ENCODE measurements around the gene OS9. TPM values are rescaled to one million over a fixed set of nuclear protein-coding genes. Genes with fewer than 3 reads are reported as not detected.

The OS9 gene
- total RNA-seq, 3 donors from 2014 or later: 86.4 to 108 (median 101) TPM

- Mint-ChIP-seq H3K4me1 (ENCODE audit: low read depth) (peaks cover 58% of the 10 kb centered on the region), H3K36me3 (ENCODE audit: insufficient read depth) (peaks cover 16% of the 10 kb centered on the region), H3K4me3 (peak overlapping the region; percentile 91), H3K27me3 (ENCODE audit: low read depth) (no peaks in the 10 kb centered on the region), H3K9me3 (no peaks in the 10 kb centered on the region)
- ATAC-seq: peak; percentile 64 to 66
- DNase-seq: peak; percentile 68
Observed at GRCh38 chr12:57741844-57742738, 48.2 kb downstream of the OS9 start.

GRCh38 chr12:57743769-57744168 is 49.8 kb downstream of the OS9 start:
- Mint-ChIP-seq H3K36me3 (ENCODE audit: insufficient read depth) (peaks cover 26% of the 10 kb centered on the region), H3K27me3 (ENCODE audit: low read depth) (no peaks in the 10 kb centered on the region), H3K9me3 (no peaks in the 10 kb centered on the region), H3K4me3 (peak overlapping the region; percentile 95), H3K4me1 (ENCODE audit: low read depth) (peaks cover 58% of the 10 kb centered on the region)
- ATAC-seq (no peak), DNase-seq (no peak)

GRCh38 chr12:57744194-57744776 is 50.4 kb downstream of the OS9 start:
- Mint-ChIP-seq H3K36me3 (ENCODE audit: insufficient read depth) (peaks cover 27% of the 10 kb centered on the region), H3K4me1 (ENCODE audit: low read depth) (peaks cover 54% of the 10 kb centered on the region)

GRCh38 chr12:57744777-57745484 is 51.0 kb downstream of the OS9 start, which contains the start of gene TSPAN31:
Gene TSPAN31, plus strand, starts transcription at chr12:57745039. Its CDS starts 116 bp downstream, at chr12:57745155.
- H3K36me3 Mint-ChIP-seq (ENCODE audit: insufficient read depth): peaks cover 27% of the 10 kb centered on the region
- no peaks in the 10 kb centered on the region for H3K27me3 Mint-ChIP-seq (ENCODE audit: low read depth)
- no peaks in the 10 kb centered on the region for H3K9me3 Mint-ChIP-seq
- peak; percentile 88 to 91 for ATAC-seq
- DNase-seq: peak; percentile 92
- peak within 1 kb of the TSS; percentile 95 for H3K4me3 Mint-ChIP-seq
- H3K4me1 Mint-ChIP-seq (ENCODE audit: low read depth): peaks cover 47% of the 10 kb centered on the region

More at GRCh38 chr12:57744194-57744776, 50.4 kb downstream of the OS9 start:
- ATAC-seq: peak; percentile 46 to 48
- Mint-ChIP-seq H3K9me3 (no peaks in the 10 kb centered on the region), H3K27me3 (ENCODE audit: low read depth) (no peaks in the 10 kb centered on the region), H3K4me3 (peak overlapping the region; percentile 95)
- DNase-seq: peak; percentile 66

GRCh38 chr12:57745485-57745881 is 51.6 kb downstream of the OS9 start:
- peaks cover 49% of the 10 kb centered on the region for H3K4me1 Mint-ChIP-seq (ENCODE audit: low read depth)
- H3K9me3 Mint-ChIP-seq: no peaks in the 10 kb centered on the region
- peaks cover 30% of the 10 kb centered on the region for H3K36me3 Mint-ChIP-seq (ENCODE audit: insufficient read depth)
- H3K4me3 Mint-ChIP-seq: peak overlapping the region; percentile 95
- DNase-seq (no peak), ATAC-seq (no peak)
- H3K27me3 Mint-ChIP-seq (ENCODE audit: low read depth): no peaks in the 10 kb centered on the region

- no peaks in the 10 kb centered on the region for H3K9me3 Mint-ChIP-seq
- H3K4me1 Mint-ChIP-seq (ENCODE audit: low read depth): peaks cover 49% of the 10 kb centered on the region
- no peaks in the 10 kb centered on the region for H3K27me3 Mint-ChIP-seq (ENCODE audit: low read depth)
- H3K36me3 Mint-ChIP-seq (ENCODE audit: insufficient read depth): peaks cover 34% of the 10 kb centered on the region
- DNase-seq: no peak
- H3K4me3 Mint-ChIP-seq: peak overlapping the region; percentile 95
- no peak for ATAC-seq
Observed at GRCh38 chr12:57746025-57746424, 52.1 kb downstream of the OS9 start.

GRCh38 chr12:57749061-57749460 is 55.1 kb downstream of the OS9 start:
- Mint-ChIP-seq H3K4me1 (ENCODE audit: low read depth) (peaks cover 57% of the 10 kb centered on the region), H3K36me3 (ENCODE audit: insufficient read depth) (peaks cover 41% of the 10 kb centered on the region), H3K27me3 (ENCODE audit: low read depth) (no peaks in the 10 kb centered on the region), H3K9me3 (no peaks in the 10 kb centered on the region), H3K4me3 (no peak overlapping the region)
- ATAC-seq: no peak
- DNase-seq: no peak

- no peaks in the 10 kb centered on the region for H3K27me3 Mint-ChIP-seq (ENCODE audit: low read depth)
- peaks cover 49% of the 10 kb centered on the region for H3K4me1 Mint-ChIP-seq (ENCODE audit: low read depth)
- peaks cover 38% of the 10 kb centered on the region for H3K36me3 Mint-ChIP-seq (ENCODE audit: insufficient read depth)
- H3K9me3 Mint-ChIP-seq: no peaks in the 10 kb centered on the region
- H3K4me3 Mint-ChIP-seq: peak overlapping the region; percentile 96
- DNase-seq (no peak), ATAC-seq (no peak)
Observed at GRCh38 chr12:57750561-57751431, 56.9 kb downstream of the OS9 start.

GRCh38 chr12:57751432-57751787 is 57.5 kb downstream of the OS9 start:
- peaks cover 48% of the 10 kb centered on the region for H3K4me1 Mint-ChIP-seq (ENCODE audit: low read depth)

GRCh38 chr12:57751788-57752667 is 58.1 kb downstream of the OS9 start, which contains the start of gene CDK4:
Gene CDK4, minus strand, starts transcription at chr12:57752310. Its CDS starts 593 bp downstream, at chr12:57751717.
- Mint-ChIP-seq H3K27me3 (ENCODE audit: low read depth) (no peaks in the 10 kb centered on the region), H3K36me3 (ENCODE audit: insufficient read depth) (peaks cover 30% of the 10 kb centered on the region), H3K4me3 (peak within 1 kb of the TSS; percentile 96), H3K9me3 (no peaks in the 10 kb centered on the region), H3K4me1 (ENCODE audit: low read depth) (peaks cover 53% of the 10 kb centered on the region)
- ATAC-seq (peak; percentile 71 to 76), DNase-seq (peak; percentile 96)

More at GRCh38 chr12:57751432-57751787, 57.5 kb downstream of the OS9 start:
- peak overlapping the region; percentile 96 for H3K4me3 Mint-ChIP-seq
- no peaks in the 10 kb centered on the region for H3K9me3 Mint-ChIP-seq
- ATAC-seq: no peak
- DNase-seq: no peak
- no peaks in the 10 kb centered on the region for H3K27me3 Mint-ChIP-seq (ENCODE audit: low read depth)
- H3K36me3 Mint-ChIP-seq (ENCODE audit: insufficient read depth): peaks cover 32% of the 10 kb centered on the region

- Mint-ChIP-seq H3K4me3 (peak overlapping the region; percentile 96), H3K36me3 (ENCODE audit: insufficient read depth) (peaks cover 25% of the 10 kb centered on the region), H3K27me3 (ENCODE audit: low read depth) (no peaks in the 10 kb centered on the region), H3K9me3 (no peaks in the 10 kb centered on the region), H3K4me1 (ENCODE audit: low read depth) (peaks cover 54% of the 10 kb centered on the region)
- DNase-seq (no peak), ATAC-seq (no peak)
Observed at GRCh38 chr12:57752668-57753000, 58.7 kb downstream of the OS9 start.

- no peak for ATAC-seq
- H3K4me3 Mint-ChIP-seq: peak overlapping the region; percentile 86
- no peaks in the 10 kb centered on the region for H3K27me3 Mint-ChIP-seq (ENCODE audit: low read depth)
- H3K36me3 Mint-ChIP-seq (ENCODE audit: insufficient read depth): peaks cover 24% of the 10 kb centered on the region
- no peak for DNase-seq
- H3K9me3 Mint-ChIP-seq: no peaks in the 10 kb centered on the region
- peaks cover 54% of the 10 kb centered on the region for H3K4me1 Mint-ChIP-seq (ENCODE audit: low read depth)
Observed at GRCh38 chr12:57753756-57754337, 59.9 kb downstream of the OS9 start.
